HG03280 (cell line): ENCODE data around the gene GPR3.

Experiments used
- ATAC-seq: cut with Tn5 transposase; IDR thresholded peaks from one replicate; pipeline ENCODE4 v1.9.1; 2021; ENCODE audit warnings: mild to moderate bottlenecking, moderate library complexity; ENCODE audit not compliant: unreplicated experiment

Gene GPR3

GRCh38 chr1:27392096-27392777 lies at the start of gene GPR3:
TSS of gene GPR3 (plus strand) at chr1:27392622. CDS start at chr1:27393799, 1,177 bp downstream.
- peak; percentile 84 for ATAC-seq

- ATAC-seq = no peak
Observed at GRCh38 chr1:27342778-27343638, 49.4 kb upstream of the GPR3 start.

GRCh38 chr1:27343639-27344025 lies 48.8 kb upstream of the GPR3 start:
- no peak for ATAC-seq

- ATAC-seq = no peak
Observed at GRCh38 chr1:27345272-27345671, 47.1 kb upstream of the GPR3 start.

GRCh38 chr1:27346357-27346756 lies 46.1 kb upstream of the GPR3 start:
- ATAC-seq = no peak

- ATAC-seq = no peak
Observed at GRCh38 chr1:27346991-27347624, 45.3 kb upstream of the GPR3 start.

- ATAC-seq = no peak
Observed at GRCh38 chr1:27348861-27349783, 43.3 kb upstream of the GPR3 start.

GRCh38 chr1:27349784-27350662 lies 42.4 kb upstream of the GPR3 start:
- no peak for ATAC-seq

GRCh38 chr1:27350663-27351540 lies 41.5 kb upstream of the GPR3 start:
- ATAC-seq = no peak

- no peak for ATAC-seq
Observed at GRCh38 chr1:27351541-27352107, 40.8 kb upstream of the GPR3 start.

GRCh38 chr1:27353166-27353565 lies 39.3 kb upstream of the GPR3 start:
- no peak for ATAC-seq

- no peak for ATAC-seq
Observed at GRCh38 chr1:27353629-27354028, 38.8 kb upstream of the GPR3 start.

GRCh38 chr1:27355683-27356082 lies 36.7 kb upstream of the GPR3 start:
- no peak for ATAC-seq

GRCh38 chr1:27356277-27356618 lies 36.2 kb upstream of the GPR3 start:
- ATAC-seq = no peak

- no peak for ATAC-seq
Observed at GRCh38 chr1:27356619-27357280, 35.7 kb upstream of the GPR3 start.

- ATAC-seq = no peak
Observed at GRCh38 chr1:27357281-27358037, 35.0 kb upstream of the GPR3 start.
